GM18861 (cell line): ENCODE data around the gene UBE3B.

Source experiments
- ATAC-seq: cut with Tn5 transposase; IDR thresholded peaks from one replicate; pipeline ENCODE4 v1.9.1; 2021; ENCODE audit not compliant: unreplicated experiment

UBE3B gene

GRCh38 chr12:109449845-109450532 lies 27.4 kb upstream of the UBE3B start:
- no peak for ATAC-seq

GRCh38 chr12:109450980-109451379 lies 26.5 kb upstream of the UBE3B start:
- no peak for ATAC-seq

DNA sequence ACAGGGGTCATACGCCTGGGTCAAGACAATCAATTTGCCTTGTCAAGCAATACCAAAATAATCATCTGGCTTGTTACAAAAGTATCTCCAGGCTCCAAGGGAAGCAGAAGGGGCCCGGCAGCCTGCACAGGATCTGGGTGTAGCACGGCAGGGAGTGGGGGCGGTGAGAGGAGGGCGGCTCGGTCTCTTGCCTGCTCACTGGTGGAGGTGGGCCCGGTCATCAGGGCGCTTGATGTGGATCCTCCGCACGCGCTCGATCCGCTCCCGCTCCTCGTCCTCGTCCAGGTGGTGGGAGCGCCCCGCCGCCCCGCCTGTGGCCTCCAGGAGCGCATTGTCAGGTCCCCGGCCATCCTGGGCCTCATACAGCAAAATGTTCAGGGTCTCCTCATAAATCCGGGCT lies 26.0 kb upstream of the UBE3B start:
- ATAC-seq, result no peak

DNA sequence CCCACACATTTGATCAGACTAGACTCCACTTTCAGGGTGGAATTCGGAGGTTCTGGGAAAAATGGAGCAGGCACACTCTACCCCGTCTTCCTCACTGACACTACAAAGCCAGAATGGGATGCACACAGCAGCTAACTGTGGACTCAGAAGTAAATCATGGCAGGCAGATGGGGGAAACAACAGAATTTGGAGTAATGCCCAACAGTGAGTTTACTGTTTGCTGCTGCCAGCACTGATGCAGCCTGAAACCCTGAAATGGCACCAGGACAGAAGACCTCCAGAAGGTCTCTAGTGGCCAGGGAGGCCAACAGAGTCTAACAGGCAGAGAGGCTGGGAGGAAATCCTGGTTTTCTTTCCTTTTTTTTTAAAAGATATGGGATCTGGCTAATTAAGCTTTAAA lies 24.9 kb upstream of the UBE3B start:
- no peak for ATAC-seq

DNA sequence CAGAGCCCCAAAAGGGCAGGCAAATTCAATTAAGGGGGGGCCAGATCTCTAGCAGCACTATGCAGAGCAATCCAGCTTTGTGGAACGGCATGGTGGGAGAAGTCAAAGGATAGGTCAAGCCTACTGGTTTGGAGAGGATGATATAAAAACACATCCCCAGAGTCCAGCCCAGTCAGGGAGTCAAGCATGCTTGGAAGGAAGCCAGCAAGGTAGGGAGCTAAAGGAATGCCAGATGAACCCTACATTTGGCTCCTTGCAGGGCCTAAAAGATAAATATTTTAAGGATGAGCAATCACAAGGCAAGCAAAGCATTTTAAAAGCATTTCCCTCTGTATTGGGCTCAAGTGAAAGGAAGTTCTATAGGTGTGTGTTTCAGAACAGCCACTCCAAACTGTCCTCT lies 21.7 kb upstream of the UBE3B start:
- ATAC-seq, result no peak

- no peak for ATAC-seq
These were observed 19.3 kb upstream of the UBE3B start for GRCh38 chr12:109458086-109458485.

GRCh38 chr12:109458771-109459208 lies 18.6 kb upstream of the UBE3B start:
- ATAC-seq, result no peak

GRCh38 chr12:109459247-109459646 lies 18.2 kb upstream of the UBE3B start:
- ATAC-seq, result no peak

DNA sequence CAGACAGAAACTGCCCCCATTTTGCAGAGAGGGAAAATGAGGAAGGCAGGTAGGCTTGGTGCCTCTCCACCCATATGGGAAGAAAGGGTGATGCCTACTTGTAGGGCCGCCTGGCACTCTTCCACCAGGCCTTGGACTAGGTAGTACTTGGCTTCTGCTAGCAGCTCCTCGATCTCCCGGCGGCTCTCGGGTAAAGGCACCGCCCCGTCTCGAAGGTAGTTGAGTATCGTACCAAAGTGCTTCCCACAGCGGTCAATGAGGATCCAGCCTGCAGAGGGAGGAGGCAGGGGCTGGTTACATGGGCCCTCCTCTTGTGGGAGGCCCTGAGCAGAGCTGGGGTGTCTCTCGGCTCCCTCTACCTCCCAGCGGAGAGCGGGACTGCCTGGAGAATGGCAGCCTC lies 16.9 kb upstream of the UBE3B start:
- no peak for ATAC-seq

DNA sequence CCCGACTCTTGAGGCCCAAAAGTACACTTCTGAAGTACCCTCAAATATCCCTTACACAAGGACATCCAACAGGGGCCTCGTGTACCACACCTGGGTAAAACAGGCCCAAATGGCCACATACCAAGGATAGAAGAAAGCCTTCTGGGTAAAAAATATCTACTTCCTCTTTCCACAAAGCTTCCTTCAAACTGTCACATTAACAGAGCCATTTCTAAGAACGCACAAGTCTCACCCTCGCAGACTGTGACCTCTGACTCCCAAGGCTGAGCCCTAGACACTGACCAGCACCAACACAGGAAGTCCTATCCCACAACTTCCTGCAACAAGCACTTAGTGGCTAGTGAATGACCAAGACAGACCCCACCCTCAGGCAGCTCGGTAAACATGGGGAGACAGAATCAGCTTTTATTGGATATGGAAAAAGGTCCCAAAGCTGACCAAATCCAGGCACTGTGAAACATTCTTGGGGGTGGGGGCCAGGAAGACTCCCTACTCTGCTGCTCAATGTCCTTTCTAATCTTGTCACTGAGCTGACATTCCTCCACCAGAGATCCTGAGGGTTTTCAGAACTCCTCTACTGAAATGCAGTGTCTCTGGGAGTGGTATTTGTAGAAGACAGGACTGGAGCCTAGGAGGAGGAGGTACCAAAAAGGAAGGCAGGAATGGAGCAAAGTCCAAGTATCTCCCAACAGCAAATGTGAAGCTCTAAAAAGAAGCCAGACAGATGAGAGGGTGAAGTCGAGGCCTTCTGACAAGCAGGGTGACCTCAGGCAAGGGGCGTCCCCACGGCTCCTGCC lies 16.2 kb upstream of the UBE3B start:
- no peak for ATAC-seq

DNA sequence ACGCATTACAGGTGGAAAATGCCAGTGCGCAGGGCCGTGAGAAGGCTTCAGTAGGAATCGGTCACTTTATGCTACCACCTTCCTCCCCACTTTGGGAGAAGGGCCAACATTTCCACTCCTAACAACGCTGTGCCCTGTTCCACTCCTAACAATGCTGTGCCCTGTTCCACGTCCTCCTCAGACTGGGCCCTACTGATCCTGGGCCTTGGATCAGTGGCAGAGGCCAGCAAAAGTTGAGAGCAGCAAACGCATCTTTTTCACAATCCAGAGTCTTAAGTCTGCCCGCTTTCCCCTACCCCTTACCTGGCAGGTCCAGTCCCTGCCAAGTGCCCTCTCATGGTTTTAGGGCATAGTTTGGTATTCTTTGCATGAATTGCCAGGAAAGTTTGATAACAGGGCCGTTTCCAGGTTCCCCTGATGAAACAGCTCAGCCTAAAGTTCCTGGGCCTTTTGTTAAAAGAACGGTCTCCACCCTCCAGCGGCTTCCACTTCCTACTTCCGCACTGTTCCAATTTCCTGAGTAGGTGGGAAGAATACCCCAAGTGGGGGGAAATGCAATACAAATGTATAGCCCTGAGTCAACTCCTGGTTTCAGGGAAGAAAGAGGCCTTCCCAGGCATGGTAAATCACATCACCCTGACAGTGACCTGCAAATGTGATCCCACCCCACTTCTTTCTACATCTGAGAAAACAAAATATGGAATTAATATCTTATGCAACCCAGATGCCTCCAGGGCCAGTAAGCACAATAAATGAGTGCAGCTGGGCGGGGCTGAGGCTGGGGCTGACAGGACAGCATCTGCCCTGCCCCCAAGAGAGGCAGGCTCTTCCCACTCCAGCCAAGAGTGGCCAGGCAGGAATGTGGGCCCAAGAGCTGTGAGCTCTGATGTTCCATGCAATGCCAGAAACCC lies 15.3 kb upstream of the UBE3B start:
- ATAC-seq, result no peak

GRCh38 chr12:109462868-109463692 lies 14.4 kb upstream of the UBE3B start:
- no peak for ATAC-seq

DNA sequence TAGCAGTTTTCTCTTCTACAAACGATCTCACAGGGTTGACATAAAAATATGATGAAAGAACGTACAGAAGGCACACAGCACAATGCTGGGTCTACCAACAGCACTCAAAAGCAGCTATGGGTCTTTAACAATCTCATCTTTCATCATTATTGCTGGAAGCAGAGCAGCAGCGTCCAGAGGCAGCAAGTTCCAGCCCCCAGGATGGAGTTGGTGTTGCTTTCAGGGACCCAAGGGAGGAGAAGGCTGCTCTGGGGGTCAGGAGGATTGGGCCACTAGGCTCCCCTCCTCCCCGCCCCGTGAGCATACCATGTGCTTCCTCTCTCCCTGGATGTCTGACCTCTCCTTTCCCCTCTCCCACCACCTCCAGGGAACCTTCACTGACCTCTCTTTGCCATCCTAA lies 13.7 kb upstream of the UBE3B start:
- ATAC-seq, result no peak

DNA sequence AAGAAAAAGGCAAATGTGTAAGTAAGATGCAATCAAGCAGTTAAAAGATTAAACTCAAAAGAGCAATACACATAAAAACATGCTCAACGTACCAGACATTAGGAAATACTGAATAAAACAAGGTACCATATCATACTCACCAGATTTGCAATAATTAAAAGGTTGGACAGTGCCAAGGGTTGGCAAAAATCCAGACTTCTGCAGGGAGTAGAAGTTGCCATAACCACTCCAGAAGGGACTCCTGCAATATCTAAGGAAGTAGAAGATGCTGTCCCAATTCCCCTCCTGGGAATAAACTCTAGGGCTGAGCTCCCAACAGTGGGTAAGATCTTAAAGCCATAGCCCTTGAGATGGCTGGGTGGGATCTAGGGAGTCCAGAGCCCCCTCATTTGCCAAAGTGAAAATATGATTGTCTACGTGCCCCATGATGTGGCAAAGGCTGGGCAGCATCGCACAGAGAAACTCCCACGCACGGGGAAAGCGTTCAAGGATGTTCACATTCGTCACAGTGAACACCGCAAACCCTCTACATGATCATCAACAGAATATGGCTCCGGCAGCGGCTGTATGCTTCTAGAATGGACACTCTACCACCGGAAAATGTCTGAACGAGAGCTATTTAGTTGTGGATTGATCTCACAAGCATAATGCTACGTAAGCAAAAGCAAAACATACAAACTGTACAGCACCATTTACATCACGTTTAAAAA lies 12.6 kb upstream of the UBE3B start:
- no peak for ATAC-seq

DNA sequence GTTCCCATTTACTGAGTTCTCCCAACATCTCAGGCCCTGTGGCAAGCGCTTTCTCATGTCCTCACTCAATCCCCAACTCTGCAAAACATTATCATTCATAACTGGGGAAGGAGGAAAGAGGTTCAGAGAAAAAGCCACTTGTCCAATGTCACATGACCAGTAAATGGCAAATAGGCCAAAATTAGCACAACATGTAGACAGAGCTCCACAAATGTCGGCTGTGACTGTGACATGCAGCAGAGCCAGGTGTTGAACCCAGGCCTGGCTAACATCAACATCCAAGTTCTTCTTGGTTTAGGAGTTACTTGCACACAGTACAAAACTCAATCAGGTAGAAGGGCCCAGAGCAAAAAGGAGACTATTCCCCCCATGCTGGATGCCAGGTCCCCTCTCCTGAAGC lies 11.1 kb upstream of the UBE3B start:
- ATAC-seq, result no peak

DNA sequence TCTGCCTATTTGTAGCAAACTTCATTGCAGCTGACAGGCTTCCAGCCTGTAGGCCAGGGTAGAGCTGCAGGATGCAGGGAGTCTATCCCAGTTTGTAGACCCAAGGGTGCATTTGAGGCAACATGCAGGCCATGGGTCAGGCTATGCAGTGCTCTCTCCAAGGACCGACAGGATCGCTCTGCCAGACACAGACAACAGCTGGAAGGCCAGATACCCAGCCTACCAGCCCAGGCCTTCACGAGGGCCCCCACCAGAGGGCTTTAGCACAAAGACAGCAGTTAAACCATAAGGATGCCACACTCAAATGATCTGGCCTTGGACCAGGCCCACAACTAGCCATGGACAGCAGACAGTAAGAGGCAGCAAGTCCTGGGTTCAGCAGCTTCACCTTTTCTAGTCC lies 10.6 kb upstream of the UBE3B start:
- no peak for ATAC-seq

DNA sequence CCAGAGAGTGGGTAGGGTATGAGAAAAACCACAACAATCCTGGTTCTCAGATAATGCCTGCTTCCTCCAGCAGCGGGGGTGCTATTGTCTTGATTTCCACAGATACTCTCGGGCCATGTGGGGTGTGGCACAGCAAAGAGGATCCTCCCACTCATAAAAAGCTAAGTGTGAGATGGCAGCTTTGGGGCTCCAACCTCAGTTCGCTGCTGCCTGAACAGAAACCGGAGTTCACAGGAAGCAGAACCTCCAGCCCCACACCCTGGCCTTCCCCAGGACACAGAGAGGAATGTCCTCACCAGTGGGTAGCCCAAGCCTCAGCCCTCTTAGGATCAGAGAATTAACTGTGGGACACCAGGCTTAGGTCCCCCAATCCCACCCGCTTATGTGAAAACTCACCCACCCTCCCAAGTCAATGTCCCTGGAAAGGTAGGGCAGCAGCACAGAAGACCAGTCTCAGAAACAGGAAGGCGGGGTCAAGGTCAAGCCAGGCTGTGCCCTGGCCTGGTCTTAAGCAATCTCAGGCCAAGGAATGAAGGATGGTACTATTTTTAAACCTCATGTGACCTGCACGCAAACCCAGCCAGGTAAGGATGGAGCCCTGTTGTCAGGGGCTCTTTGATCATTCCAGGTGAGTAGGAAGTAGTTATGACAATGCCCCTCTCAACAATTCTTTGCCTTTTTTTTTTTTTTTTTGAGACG lies 9.3 kb upstream of the UBE3B start:
- no peak for ATAC-seq

DNA sequence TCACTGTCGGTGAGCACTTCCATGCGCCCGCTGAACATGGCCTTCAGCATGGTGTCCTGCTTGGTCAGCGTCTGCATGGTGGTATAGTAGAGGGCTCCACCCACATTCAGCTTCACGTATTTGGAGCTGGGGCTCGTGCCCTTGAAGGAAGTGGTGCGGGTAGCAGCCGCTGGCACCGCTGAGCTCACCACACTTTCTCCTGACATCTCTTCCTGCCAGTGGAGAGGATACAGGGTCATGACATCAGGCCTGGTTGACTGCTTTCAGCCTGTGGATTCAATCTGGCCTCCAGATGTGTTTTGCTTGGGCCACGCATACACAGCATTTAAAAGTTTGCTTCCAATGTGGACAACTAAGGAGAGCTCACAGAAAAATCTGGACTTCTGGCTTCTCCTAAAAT lies 7.9 kb upstream of the UBE3B start:
- no peak for ATAC-seq

GRCh38 chr12:109473006-109473405 lies 4.4 kb upstream of the UBE3B start:
- no peak for ATAC-seq
